Heart left ventricle (tissue), 16 donors: ENCODE data around the gene FAM120B. TPM values are rescaled to one million over a fixed set of nuclear protein-coding genes. Genes with fewer than 3 reads are reported as not detected.

Source experiments
- ATAC-seq, 4 donors: fragments of 200-7000 bp; cut with Tn5 transposase; one replicate each; pipeline ENCODE4 v1.9.1; 2020 to 2022; ENCODE audit warnings: moderate library complexity in 4 of 4, mild to moderate bottlenecking in 3 of 4, moderate number of reproducible peaks in 1 of 4
- DNase-seq, 5 donors: peaks; one replicate each; pipeline ENCODE4 v3.0.0-alpha.2; 2020
- H3K27ac ChIP-seq, 12 donors: fragments of 200-600 bp; sonication (generic) in 4 of 12; one replicate each; pipeline versions ENCODE4 v1.5.0 to v1.8.0; 2016 to 2022; ENCODE audit warnings: mild to moderate bottlenecking in 2 of 12
- H3K27me3 ChIP-seq, 9 donors: fragments of 200-600 bp; sonication (generic) in 2 of 9; one replicate each; pipeline versions ENCODE4 v1.5.1 to v1.8.0; 2016 to 2022; ENCODE audit warnings: mild to moderate bottlenecking in 3 of 9
- H3K36me3 ChIP-seq, 9 donors: fragments of 200-600 bp; sonication (generic) in 2 of 9; one replicate each; pipeline versions ENCODE4 v1.5.0 to v1.8.0; 2018 to 2022; ENCODE audit warnings: mild to moderate bottlenecking in 2 of 9
- H3K4me1 ChIP-seq, 12 donors: fragments of 200-600 bp; sonication (generic) in 4 of 12; one replicate each; pipeline versions ENCODE4 v1.5.0 to v1.8.0; 2016 to 2022; ENCODE audit warnings: mild to moderate bottlenecking in 3 of 12
- H3K4me3 ChIP-seq, 12 donors: fragments of 200-600 bp; sonication (generic) in 4 of 12; one replicate each; pipeline versions ENCODE4 v1.5.0 to v1.8.0; 2017 to 2022; ENCODE audit warnings: mild to moderate bottlenecking in 9 of 12, moderate library complexity in 4 of 12
- H3K9me3 ChIP-seq, 12 donors: fragments of 200-600 bp; sonication (generic) in 4 of 12; one replicate each; pipeline versions ENCODE4 v1.5.0 to v1.8.0; 2016 to 2022; ENCODE audit warnings: mild to moderate bottlenecking in 1 of 12
- POLR2A ChIP-seq, 2 donors: fragments of 450-650 bp; IDR thresholded peaks; one replicate each; pipeline ENCODE4 v1.6.1; 2017; ENCODE audit warnings: antibody characterized with exemption in 2 of 2, mild to moderate bottlenecking in 2 of 2, moderate library complexity in 2 of 2
- WGBS, 4 donors: extraction: QIAGEN DNeasy Blood & Tissue Kit in 2 of 4; methylation state at CpG; one replicate each; pipeline versions ENCODE4 v1.1.5 to v1.1.7; 2013 to 2018; 5-methylcytosine and 5-hydroxymethylcytosine counted together
- intact Hi-C, 10 donors: fragments of 100-400 bp; cut with DNase I; formaldehyde crosslinking; loops; one replicate each; pipeline versions ENCODE4 v1.11.1 to v1.14.2; 2022
- polyA plus RNA-seq, 2 donors: library from polyadenylated mRNA; stranded (reverse); fragments of 200-250 nt; gene quantifications; one replicate each; pipeline ENCODE4 v1.2.3, GENCODE V29; 2013
- total RNA-seq, 9 donors: library from RNA; depleted of rRNA in 2 of 9; stranded (reverse); fragments of >200 nt in 2 of 9; fragmentation: NEBNext Ultra II Directional in 3 of 9; extraction: Animal tissue kit (Norgen Biotek cat#: 25700) in 3 of 9; gene quantifications; one replicate each; pipeline versions ENCODE4 v1.1.0 to v1.2.4, GENCODE V29; 2016 to 2023
- TF ChIP-seq, protein P1 (sequence below), 12 donors: fragments of 200-600 bp; sonication (generic) in 4 of 12; IDR thresholded peaks; one replicate each; pipeline versions ENCODE4 v1.5.0 to v1.8.0; 2018 to 2022; ENCODE audit warnings: antibody characterized with exemption in 12 of 12, mild to moderate bottlenecking in 5 of 12
- donor health status: ischemic (EF 13 %, LVEDD 7.1; RV severe dilation, severe dysfunction).
- donor health status: healthy with polysubstance abuse.
- donor health status: DM: no; HTN: yes; CAD: no.
- donor health status: DM: no; HTN: no; CAD: no.
- donor health status: ischemic (EF 25% LVEDD 6.9; RV normal size, moderate dysfunction).
- donor health status: ischemic (EF 25% LVEDD 5.7; RV mildly dilated, moderate dysfunction).
- donor health status: healthy.
- donor health status: DM: yes; HTN: yes; CAD: no.
- donor health status: ischemic (EF 35%, LVEDD 5.7; RV mildly dilated, moderate dysfunction).
- donor health status: nonischemic (EF 11% LVEDD 7.7; RV severe dilation, severe dysfunction).
- donor health status: DM: yes; HTN: yes; CAD: no.
- donor health status: PGD.
- donor health status: ischemic (EF 29% LVEDD 5.4; RV normal size, mild dysfunction).
- donor health status: nonischemic (EF 23%, LVEDD 6.1; RV moderate dilation, normal function).

FAM120B gene
- total and polyA plus RNA-seq, 11 donors, result 6.6 to 29.4 (median 18.5) TPM

DNA sequence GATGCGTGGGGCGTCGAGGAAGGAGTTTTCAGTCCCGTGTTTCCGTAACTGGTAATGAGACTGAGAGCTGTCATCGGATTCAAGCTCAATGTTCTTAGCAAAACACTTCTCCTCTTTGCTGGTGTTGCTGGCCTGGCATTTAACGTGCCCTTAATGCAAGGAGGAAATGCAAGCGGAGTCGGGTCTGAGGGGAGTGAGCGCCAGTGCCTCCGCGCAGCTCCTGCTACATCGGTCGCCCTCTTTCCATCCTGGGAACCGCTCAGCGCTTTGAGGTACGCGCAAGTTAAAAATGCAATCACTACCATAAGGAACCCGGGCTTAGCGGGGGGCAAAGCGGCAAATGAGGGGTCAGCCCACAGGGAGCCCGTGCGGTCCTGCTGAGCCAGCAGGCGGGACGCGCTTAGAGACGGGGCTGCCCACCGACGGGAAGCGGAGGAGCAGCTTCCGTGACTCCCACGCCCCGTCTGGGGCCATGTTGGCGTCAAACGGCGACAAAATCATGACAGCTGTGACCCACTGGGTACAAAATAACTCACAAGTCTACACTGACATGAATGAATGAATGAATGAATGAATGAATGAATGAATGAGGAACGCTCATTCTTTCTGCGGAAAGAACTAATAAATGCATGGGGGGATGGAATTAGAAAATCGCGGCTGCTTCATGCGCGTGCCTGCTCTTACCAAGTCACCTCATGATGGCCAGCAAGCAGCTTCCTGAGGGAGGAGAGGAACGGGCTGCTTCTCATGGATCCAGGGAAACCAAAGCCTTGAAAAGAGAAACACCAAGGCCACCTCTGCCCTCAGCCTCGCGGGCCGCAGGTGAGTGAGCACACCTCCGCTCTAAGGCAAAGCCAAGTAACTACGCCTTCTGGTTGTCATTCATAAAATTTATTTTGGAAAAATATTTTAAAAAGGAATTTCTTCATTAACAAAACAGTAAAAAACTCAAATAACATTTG, 24.9 kb upstream of the FAM120B start:
- peak in 1 of 5 donors; percentile 17 for DNase-seq
- Histone ChIP-seq H3K27me3 (peaks cover 0 to 3% (median 0%) of the 10 kb centered on the region in 9 donors), H3K36me3 (peaks cover 0 to 40% (median 34%) of the 10 kb centered on the region in 9 donors), H3K9me3 (no peaks in the 10 kb centered on the region), H3K4me1 (peaks cover 7 to 57% (median 27%) of the 10 kb centered on the region in 12 donors), H3K27ac (no peak overlapping the region), H3K4me3 (no peak overlapping the region)
- 88 to 95% (median 91%) methylated on average over 47 to 48 of the region's 48 CpGs for WGBS, 4 donors
- intact Hi-C loops, result loop anchor here in 4 of 10 donors (10.0 kb wide), 3 partner anchors 127 to 237 kb away; no protein-coding TSS in a partner anchor
- ATAC-seq, result no peak
- no peak for TF ChIP-seq POLR2A (IDR thresholded peaks at IDR 0.05)
- TF ChIP-seq, protein P1, sequence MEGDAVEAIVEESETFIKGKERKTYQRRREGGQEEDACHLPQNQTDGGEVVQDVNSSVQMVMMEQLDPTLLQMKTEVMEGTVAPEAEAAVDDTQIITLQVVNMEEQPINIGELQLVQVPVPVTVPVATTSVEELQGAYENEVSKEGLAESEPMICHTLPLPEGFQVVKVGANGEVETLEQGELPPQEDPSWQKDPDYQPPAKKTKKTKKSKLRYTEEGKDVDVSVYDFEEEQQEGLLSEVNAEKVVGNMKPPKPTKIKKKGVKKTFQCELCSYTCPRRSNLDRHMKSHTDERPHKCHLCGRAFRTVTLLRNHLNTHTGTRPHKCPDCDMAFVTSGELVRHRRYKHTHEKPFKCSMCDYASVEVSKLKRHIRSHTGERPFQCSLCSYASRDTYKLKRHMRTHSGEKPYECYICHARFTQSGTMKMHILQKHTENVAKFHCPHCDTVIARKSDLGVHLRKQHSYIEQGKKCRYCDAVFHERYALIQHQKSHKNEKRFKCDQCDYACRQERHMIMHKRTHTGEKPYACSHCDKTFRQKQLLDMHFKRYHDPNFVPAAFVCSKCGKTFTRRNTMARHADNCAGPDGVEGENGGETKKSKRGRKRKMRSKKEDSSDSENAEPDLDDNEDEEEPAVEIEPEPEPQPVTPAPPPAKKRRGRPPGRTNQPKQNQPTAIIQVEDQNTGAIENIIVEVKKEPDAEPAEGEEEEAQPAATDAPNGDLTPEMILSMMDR (IDR thresholded peaks at IDR 0.05), result no peak

- H3K4me1 ChIP-seq, result peaks cover 3 to 57% (median 28%) of the 10 kb centered on the region in 12 donors
- no peak for TF ChIP-seq POLR2A (IDR thresholded peaks at IDR 0.05)
- intact Hi-C loops, result loop anchor here in 4 of 10 donors (10.0 kb wide), 3 partner anchors 128 to 238 kb away; no protein-coding TSS in a partner anchor
- WGBS, 4 donors, result 91 to 95% (median 95%) methylated on average over 28 of the region's 28 CpGs
- ATAC-seq (no peak), DNase-seq (no peak)
- H3K27ac ChIP-seq, result no peak overlapping the region
- H3K4me3 ChIP-seq, result no peak overlapping the region
- peaks cover 0 to 40% (median 34%) of the 10 kb centered on the region in 9 donors for H3K36me3 ChIP-seq
- H3K27me3 ChIP-seq, result peaks cover 0 to 13% (median 0%) of the 10 kb centered on the region in 9 donors
- no peaks in the 10 kb centered on the region for H3K9me3 ChIP-seq
These were observed 23.9 kb upstream of the FAM120B start for GRCh38 chr6:170282512-170283158.

- no peak for DNase-seq
- Histone ChIP-seq H3K27ac (no peak overlapping the region), H3K4me1 (peaks cover 5 to 57% (median 31%) of the 10 kb centered on the region in 12 donors), H3K9me3 (no peaks in the 10 kb centered on the region), H3K27me3 (peaks cover 0 to 21% (median 0%) of the 10 kb centered on the region in 9 donors), H3K36me3 (peaks cover 0 to 46% (median 36%) of the 10 kb centered on the region in 9 donors), H3K4me3 (no peak overlapping the region)
- intact Hi-C loops, result loop anchor here in 4 of 10 donors (10.0 kb wide), 3 partner anchors 129 to 239 kb away; no protein-coding TSS in a partner anchor
- no peak for ATAC-seq
- TF ChIP-seq, protein P1 (IDR thresholded peaks at IDR 0.05), result no peak
- no peak for TF ChIP-seq POLR2A (IDR thresholded peaks at IDR 0.05)
- 94 to 96% (median 95%) methylated on average over 32 to 60 of the region's 60 CpGs for WGBS, 4 donors
These were observed 23.1 kb upstream of the FAM120B start for GRCh38 chr6:170283212-170284081.
